HG02884 (cell line): ENCODE data around the gene STOML1.

Experiments
- ATAC-seq: cut with Tn5 transposase; IDR thresholded peaks from one replicate; pipeline ENCODE4 v1.9.1; 2021; ENCODE audit warnings: mild to moderate bottlenecking, moderate library complexity; ENCODE audit not compliant: unreplicated experiment

The STOML1 gene

DNA sequence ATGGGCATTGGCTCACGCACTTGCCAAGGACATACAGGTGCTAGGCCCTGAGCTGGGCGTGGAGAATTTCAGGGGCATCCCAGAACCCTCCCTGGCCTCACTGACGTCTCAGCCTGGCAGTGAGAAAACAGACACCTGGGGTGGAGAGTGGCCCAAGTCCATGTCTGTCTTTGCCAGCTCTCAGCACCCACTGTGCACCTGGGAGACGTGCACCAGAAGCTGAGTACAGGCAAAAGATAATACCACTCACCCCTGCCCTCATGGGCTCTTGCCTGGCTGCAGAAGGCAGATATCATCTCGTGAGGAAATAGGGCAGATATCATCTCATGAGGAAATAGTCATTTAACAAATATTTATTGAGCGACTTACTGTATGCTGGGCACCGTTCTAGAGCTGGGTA is 57.8 kb downstream of the STOML1 start:
- no peak for ATAC-seq

DNA sequence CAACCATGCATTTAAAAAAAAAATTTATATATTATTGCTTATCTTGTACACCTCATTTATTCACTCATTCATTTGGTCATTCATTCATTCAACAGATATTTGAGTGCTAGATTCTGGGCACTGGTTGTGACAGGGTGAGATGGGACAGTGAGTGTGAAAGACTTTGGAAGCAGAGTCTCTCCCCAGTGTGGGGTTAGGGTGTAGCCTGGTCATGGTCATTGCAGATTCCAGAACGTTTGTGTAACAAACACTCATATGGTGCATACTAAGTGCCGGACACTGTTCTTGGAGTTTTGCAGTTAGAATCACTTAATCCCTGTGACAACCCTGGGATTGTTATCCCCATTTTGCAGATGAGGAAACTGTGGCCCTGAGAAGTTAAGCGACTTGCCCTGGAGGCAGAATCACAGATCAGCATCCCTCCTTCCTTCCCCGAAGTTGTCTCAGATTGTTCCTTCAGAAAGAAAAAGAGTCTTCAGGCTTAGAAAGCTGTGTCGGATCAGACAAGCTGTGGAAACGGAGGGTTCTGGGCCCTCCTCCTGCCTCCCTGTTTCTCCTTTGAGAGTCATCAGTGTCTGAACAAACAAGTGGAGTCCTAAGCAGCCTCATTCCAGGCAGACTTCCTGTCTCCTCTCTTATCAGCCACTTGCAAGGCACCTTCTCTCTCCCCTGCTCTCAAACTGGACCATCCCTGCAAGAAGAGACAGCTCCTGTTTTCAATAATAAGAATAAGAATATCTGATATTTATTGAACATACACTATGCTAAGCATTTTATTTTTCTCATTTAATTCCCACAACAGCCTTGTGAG is 59.5 kb downstream of the STOML1 start:
- no peak for ATAC-seq

DNA sequence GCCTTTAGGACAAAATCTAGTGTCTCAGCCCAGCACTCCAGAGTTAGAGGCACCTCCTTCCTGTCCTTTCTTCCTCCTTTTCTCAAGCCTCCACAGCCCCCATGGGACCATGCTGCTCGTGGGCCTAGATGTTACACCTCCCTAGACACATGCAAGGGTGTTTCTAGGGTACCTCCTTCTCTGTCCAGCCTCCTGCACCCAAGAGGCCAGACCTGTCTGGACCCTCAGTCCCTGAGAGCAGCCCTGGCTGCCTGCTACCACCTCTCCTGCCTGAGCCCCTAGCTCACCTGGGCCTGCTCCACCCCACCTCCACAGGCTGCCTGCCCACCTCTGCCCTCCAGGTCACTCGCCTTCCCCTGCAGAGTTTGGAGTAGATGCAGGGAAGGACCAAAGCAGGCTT is 60.7 kb downstream of the STOML1 start:
- ATAC-seq, result no peak

DNA sequence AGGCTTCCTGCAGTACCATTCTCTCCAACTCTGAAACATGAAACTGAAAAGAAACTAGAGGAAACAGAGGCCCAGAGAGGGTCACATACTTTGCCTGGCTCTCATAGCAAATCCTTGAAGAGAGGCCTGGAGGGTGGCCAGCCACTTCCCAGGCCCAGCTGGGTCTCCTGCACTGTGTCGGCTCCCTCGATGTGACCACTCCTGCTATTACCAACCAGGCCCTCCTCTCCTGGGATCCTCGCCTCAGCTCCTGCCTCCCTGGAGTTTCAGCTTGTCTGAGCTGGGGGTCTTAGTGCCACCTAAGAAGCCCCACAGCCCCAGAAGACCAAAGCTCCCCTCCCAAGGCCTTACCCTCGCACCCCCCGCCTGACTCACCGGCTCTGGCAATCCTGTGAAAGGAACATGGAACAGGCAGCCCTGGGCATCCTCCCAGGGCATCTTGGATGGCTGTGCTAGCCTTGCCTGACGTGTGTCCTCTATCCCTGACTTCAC is 61.3 kb downstream of the STOML1 start:
- ATAC-seq, result no peak

DNA sequence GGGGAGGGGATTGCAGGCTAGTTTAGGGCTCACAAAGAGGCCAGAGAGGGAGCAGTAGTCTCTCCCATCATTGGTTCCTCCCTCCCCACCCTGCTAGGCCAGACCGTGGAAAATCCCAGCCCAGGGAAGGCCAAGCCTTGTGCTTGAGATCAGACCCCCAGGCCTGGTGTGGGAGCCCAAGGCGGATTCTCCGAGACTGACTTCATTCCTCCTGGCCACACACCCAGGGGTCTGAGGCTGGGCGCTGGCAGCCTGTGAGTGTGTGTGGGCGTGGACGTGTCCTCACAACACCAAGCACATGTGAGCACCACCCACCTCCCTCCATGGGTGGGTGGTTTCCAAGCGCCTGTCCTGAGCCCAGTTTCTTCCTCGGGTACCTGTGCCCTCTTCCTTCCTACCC is 61.7 kb downstream of the STOML1 start:
- no peak for ATAC-seq

DNA sequence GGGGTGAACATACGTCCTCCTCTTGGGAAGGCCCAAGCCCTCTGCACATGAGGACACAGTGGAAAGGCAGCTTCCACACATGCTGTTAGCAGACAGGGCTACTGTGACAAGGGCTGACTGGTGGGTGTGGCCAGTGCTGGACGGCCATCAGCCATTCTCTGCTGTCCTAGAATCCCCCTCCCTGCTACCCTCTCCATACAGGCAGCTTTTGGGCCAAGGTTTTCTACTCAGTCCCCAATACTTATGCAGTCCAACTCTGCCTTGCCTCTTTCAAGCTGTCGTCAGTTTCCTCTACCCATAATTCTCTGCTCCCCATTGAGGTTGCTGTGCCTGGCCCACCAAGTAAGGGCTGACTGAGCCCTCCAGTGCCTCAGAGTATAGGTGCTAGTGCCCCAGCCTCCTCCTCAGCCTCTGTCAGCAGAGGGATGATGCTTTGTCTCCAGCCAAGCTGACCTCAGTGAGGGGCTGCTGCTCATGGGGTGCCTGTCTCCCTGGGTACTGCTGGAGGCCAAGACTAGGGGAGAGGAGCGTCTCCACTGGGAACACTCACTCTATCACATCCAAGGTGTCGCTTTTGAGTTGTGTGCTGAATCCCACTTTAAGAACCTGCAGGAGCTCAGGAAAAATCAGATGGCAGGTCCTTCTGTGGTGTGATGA is 63.0 kb downstream of the STOML1 start:
- no peak for ATAC-seq
